Endodermal cell (in vitro differentiated cells): ENCODE results near the gene SETD7. TPM values are rescaled to one million over a fixed set of nuclear protein-coding genes. Genes with fewer than 3 reads are reported as not detected.
A peak's percentile ranks its signal among the peaks of the same experiment; 100 is the strongest.

ENCODE experiments used
- DNase-seq: peaks from one replicate; pipeline ENCODE4 v3.0.0-alpha.2; 2017
- H3K27ac ChIP-seq: 2 replicates; pipeline ENCODE4 v1.5.1; 2013; ENCODE audit warnings: mild to moderate bottlenecking, low read depth, low read length, moderate library complexity
- H3K27me3 ChIP-seq: 2 replicates; pipeline ENCODE4 v1.6.1; 2013; ENCODE audit warnings: mild to moderate bottlenecking, low read length, moderate library complexity; ENCODE audit not compliant: insufficient read depth, control insufficient read depth, poor library complexity, severe bottlenecking
- H3K36me3 ChIP-seq: 2 replicates; pipeline ENCODE4 v1.7.0; 2013; ENCODE audit warnings: mild to moderate bottlenecking, low read length, moderate library complexity; ENCODE audit not compliant: control insufficient read depth, insufficient read depth
- H3K4me1 ChIP-seq: one replicate; pipeline ENCODE4 v1.7.0; 2013; ENCODE audit warnings: low read length; ENCODE audit not compliant: control insufficient read depth, insufficient read depth
- H3K4me3 ChIP-seq: 2 replicates; pipeline ENCODE4 v1.5.1; 2013; ENCODE audit warnings: mild to moderate bottlenecking, low read length, moderate library complexity
- H3K9ac ChIP-seq: 2 replicates; pipeline ENCODE4 v1.6.1; 2013; ENCODE audit warnings: mild to moderate bottlenecking, low read length, moderate library complexity; ENCODE audit not compliant: poor library complexity, severe bottlenecking; ENCODE audit errors: extremely low read depth
- H3K9me3 ChIP-seq: 2 replicates; pipeline ENCODE4 v1.6.1; 2013; ENCODE audit warnings: mild to moderate bottlenecking, low read length, moderate library complexity; ENCODE audit not compliant: control insufficient read depth
- H3K27ac Mint-ChIP-seq: 2 replicates; pipeline ENCODE4 v1.8.0; 2020; ENCODE audit warnings: mixed read lengths
- H3K27me3 Mint-ChIP-seq: 2 replicates; pipeline ENCODE4 v1.8.0; 2021; ENCODE audit warnings: mild to moderate bottlenecking, mixed read lengths; ENCODE audit not compliant: insufficient read depth
- H3K36me3 Mint-ChIP-seq: 2 replicates; pipeline ENCODE4 v1.8.0; 2020; ENCODE audit warnings: low read depth, mixed read lengths
- H3K4me1 Mint-ChIP-seq: 2 replicates; pipeline ENCODE4 v1.8.0; 2020; ENCODE audit warnings: mixed read lengths
- H3K4me3 Mint-ChIP-seq: 2 replicates; pipeline ENCODE4 v1.8.0; 2020; ENCODE audit warnings: mild to moderate bottlenecking, moderate library complexity, mixed read lengths
- H3K9me3 Mint-ChIP-seq: 2 replicates; pipeline ENCODE4 v1.8.0; 2020; ENCODE audit warnings: mild to moderate bottlenecking, mixed read lengths
- WGBS, 2 experiments: methylation state at CpG; one replicate each; pipeline versions ENCODE4 v1.1.5 to v1.1.7; 2013; ENCODE audit warnings: missing lambda C conversion rate in 2 of 2, mixed read lengths in 1 of 2; ENCODE audit not compliant: insufficient coverage in 1 of 2, insufficient read length in 1 of 2; 5-methylcytosine and 5-hydroxymethylcytosine counted together
- total RNA-seq, 2 donors: library from RNA; stranded (reverse); fragmentation: NEBNext Ultra II Directional in 1 of 2; extraction: Animal tissue kit (Norgen Biotek cat#: 25700) in 1 of 2; gene quantifications; 2 replicates in 1 of 2; 3 replicates in 1 of 2; pipeline ENCODE4 v1.2.1, GENCODE V29; 2021
- TF ChIP-seq, protein P1 (sequence below): fragments of 200-600 bp; sonication (generic); conservative IDR thresholded peaks from 2 replicates; pipeline ENCODE4 v1.5.0; 2021; ENCODE audit warnings: antibody characterized with exemption, mild to moderate bottlenecking

SETD7 gene
- total RNA-seq, 2 donors from 2014 or later = 13.8 to 19.4 TPM

DNA sequence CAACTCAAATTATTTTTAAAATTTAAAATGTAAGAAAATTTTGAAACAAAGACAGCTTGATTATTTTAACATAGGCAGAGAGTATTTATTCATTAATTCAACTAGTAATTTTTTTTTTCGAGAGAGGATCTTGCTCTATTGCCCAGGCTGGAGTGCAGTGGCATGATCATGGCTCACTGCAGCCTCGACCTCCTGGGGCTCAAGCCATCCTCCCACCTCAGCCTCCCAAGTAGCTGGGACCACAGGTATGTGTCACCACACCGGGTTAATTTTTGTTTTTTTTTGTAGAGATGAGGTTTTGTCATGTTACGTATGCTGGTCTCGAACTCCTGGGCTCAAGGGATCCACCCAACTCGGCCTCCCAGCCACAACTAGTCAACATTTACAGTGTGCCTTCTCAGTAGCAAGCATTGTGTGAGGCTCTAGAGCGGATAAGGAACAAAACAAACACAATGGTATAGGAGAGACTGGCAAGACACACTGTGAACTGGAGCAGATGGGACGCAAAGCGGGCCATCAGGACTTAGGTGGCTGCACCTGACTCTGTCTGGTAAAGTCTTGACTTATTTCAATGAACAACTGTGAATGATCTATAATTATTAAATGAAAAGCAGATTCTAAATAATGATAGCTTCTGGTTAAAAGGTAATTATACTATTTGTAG, 21.6 kb downstream of the SETD7 start:
- Mint-ChIP-seq H3K4me1 (no peaks in the 10 kb centered on the region), H3K4me3 (no peak overlapping the region), H3K27ac (no peak overlapping the region), H3K27me3 (no peaks in the 10 kb centered on the region), H3K36me3 (peaks cover 23% of the 10 kb centered on the region), H3K9me3 (no peaks in the 10 kb centered on the region)
- Histone ChIP-seq H3K9ac (no peak overlapping the region), H3K27ac (no peak overlapping the region), H3K4me1 (no peaks in the 10 kb centered on the region), H3K4me3 (no peak overlapping the region), H3K36me3 (peaks cover 57% of the 10 kb centered on the region), H3K27me3 (no peaks in the 10 kb centered on the region), H3K9me3 (no peaks in the 10 kb centered on the region)
- WGBS, 2 experiments = 96 to 97% methylated on average over 9 of the region's 9 CpGs
- TF ChIP-seq, protein P1, sequence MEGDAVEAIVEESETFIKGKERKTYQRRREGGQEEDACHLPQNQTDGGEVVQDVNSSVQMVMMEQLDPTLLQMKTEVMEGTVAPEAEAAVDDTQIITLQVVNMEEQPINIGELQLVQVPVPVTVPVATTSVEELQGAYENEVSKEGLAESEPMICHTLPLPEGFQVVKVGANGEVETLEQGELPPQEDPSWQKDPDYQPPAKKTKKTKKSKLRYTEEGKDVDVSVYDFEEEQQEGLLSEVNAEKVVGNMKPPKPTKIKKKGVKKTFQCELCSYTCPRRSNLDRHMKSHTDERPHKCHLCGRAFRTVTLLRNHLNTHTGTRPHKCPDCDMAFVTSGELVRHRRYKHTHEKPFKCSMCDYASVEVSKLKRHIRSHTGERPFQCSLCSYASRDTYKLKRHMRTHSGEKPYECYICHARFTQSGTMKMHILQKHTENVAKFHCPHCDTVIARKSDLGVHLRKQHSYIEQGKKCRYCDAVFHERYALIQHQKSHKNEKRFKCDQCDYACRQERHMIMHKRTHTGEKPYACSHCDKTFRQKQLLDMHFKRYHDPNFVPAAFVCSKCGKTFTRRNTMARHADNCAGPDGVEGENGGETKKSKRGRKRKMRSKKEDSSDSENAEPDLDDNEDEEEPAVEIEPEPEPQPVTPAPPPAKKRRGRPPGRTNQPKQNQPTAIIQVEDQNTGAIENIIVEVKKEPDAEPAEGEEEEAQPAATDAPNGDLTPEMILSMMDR = no peak
- DNase-seq = no peak

DNA sequence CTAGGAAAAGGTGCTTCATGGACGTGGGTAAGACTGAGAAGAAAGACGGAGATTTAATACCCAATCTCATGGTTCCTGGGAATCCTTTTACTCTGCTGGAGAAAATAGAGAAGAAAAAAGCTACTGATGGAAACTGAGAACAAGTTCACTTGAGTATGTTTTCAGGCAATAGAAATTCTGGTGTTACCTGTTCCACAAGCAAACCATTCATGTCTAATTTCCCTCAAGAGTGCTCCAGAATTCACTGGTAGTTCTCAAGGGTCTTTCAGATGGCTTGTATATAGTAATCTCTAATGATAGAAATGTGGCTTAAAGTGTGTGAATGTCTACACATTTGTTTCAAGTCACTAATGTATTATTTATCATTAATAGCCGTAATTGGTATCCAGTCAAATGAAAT, 22.5 kb downstream of the SETD7 start:
- 65 to 75% methylated on average over 2 of the region's 3 CpGs for WGBS, 2 experiments
- no peak overlapping the region for H3K4me3 ChIP-seq
- Mint-ChIP-seq H3K4me3 (no peak overlapping the region), H3K27ac (no peak overlapping the region), H3K4me1 (no peaks in the 10 kb centered on the region), H3K36me3 (peaks cover 25% of the 10 kb centered on the region), H3K27me3 (no peaks in the 10 kb centered on the region), H3K9me3 (no peaks in the 10 kb centered on the region)
- H3K9ac ChIP-seq = no peak overlapping the region
- H3K27ac ChIP-seq = peak overlapping the region; percentile 50
- DNase-seq = no peak
- TF ChIP-seq, protein P1 = no peak
- H3K36me3 ChIP-seq = peaks cover 66% of the 10 kb centered on the region
- H3K9me3 ChIP-seq = no peaks in the 10 kb centered on the region
- no peaks in the 10 kb centered on the region for H3K27me3 ChIP-seq
- H3K4me1 ChIP-seq = no peaks in the 10 kb centered on the region

DNA sequence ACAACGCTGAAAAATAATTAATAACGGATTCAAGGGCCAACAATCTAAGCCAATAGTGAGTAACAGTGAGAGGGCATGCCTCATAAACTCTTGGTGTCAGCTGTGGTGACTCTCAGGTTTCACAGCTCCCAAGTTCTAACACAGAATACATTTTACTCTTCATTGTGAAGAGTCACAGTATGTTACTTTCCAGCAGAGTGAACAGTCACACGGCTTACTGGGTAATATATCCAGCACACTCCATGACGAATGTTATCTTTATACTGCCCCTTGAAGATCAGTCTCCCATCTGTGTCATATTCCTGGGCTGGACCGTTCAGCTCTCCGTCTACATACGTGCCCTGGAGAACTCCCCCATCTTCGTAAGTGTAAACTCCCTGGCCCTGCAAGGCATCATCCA, 23.1 kb downstream of the SETD7 start:
- TF ChIP-seq, protein P1 = no peak
- 94 to 98% methylated on average over 4 to 8 of the region's 8 CpGs for WGBS, 2 experiments
- no peak overlapping the region for H3K4me3 ChIP-seq
- H3K27me3 ChIP-seq = no peaks in the 10 kb centered on the region
- H3K27me3 Mint-ChIP-seq = no peaks in the 10 kb centered on the region
- no peaks in the 10 kb centered on the region for H3K9me3 Mint-ChIP-seq
- no peaks in the 10 kb centered on the region for H3K4me1 Mint-ChIP-seq
- H3K36me3 Mint-ChIP-seq = peaks cover 31% of the 10 kb centered on the region
- no peak overlapping the region for H3K9ac ChIP-seq
- no peak overlapping the region for H3K4me3 Mint-ChIP-seq
- no peak overlapping the region for H3K27ac Mint-ChIP-seq
- peaks cover 71% of the 10 kb centered on the region for H3K36me3 ChIP-seq
- H3K9me3 ChIP-seq = no peaks in the 10 kb centered on the region
- no peak for DNase-seq
- no peaks in the 10 kb centered on the region for H3K4me1 ChIP-seq
- peak overlapping the region; percentile 47 for H3K27ac ChIP-seq
